ENCODE measurements around the gene ADAM33.

DNA sequence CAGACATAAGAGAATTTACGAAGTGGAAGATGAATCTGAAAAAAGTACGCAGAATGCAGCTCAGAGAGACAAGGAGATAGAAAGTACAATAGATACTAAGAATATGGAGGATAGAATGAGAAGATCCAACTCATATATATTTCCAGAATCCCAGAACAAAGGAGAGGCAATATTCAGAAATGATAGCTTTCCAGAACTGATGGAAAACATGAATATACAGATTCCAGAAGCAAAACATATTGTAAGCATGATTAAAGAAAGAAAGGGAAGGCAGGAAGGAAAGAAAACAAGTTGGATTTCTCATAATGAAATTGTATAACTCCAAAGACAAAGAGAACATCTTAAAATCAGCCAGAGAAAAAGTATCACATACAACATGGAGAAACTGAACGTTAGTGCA, 41.6 kb downstream of the ADAM33 start:
- TF ChIP-seq, protein P1, sequence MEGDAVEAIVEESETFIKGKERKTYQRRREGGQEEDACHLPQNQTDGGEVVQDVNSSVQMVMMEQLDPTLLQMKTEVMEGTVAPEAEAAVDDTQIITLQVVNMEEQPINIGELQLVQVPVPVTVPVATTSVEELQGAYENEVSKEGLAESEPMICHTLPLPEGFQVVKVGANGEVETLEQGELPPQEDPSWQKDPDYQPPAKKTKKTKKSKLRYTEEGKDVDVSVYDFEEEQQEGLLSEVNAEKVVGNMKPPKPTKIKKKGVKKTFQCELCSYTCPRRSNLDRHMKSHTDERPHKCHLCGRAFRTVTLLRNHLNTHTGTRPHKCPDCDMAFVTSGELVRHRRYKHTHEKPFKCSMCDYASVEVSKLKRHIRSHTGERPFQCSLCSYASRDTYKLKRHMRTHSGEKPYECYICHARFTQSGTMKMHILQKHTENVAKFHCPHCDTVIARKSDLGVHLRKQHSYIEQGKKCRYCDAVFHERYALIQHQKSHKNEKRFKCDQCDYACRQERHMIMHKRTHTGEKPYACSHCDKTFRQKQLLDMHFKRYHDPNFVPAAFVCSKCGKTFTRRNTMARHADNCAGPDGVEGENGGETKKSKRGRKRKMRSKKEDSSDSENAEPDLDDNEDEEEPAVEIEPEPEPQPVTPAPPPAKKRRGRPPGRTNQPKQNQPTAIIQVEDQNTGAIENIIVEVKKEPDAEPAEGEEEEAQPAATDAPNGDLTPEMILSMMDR (conservative IDR thresholded peaks at IDR 0.05; ENCODE audit: low read depth, low read length) = no peak
- TF ChIP-seq EZH2 (IDR thresholded peaks at IDR 0.05; ENCODE audit: borderline replicate concordance, low read depth, low read length, poor library complexity, severe bottlenecking) = no peak

Data from A673 (cell line).